Activated naive CD4-positive, alpha-beta T cell treated with Interleukin-2 at 50 U/mL for 16 hours (primary cell): ENCODE results near the gene ADRB2.

Experiments
- DNase-seq: peaks from one replicate; pipeline ENCODE4 v3.0.0-alpha.2; 2020

ADRB2 gene

DNA sequence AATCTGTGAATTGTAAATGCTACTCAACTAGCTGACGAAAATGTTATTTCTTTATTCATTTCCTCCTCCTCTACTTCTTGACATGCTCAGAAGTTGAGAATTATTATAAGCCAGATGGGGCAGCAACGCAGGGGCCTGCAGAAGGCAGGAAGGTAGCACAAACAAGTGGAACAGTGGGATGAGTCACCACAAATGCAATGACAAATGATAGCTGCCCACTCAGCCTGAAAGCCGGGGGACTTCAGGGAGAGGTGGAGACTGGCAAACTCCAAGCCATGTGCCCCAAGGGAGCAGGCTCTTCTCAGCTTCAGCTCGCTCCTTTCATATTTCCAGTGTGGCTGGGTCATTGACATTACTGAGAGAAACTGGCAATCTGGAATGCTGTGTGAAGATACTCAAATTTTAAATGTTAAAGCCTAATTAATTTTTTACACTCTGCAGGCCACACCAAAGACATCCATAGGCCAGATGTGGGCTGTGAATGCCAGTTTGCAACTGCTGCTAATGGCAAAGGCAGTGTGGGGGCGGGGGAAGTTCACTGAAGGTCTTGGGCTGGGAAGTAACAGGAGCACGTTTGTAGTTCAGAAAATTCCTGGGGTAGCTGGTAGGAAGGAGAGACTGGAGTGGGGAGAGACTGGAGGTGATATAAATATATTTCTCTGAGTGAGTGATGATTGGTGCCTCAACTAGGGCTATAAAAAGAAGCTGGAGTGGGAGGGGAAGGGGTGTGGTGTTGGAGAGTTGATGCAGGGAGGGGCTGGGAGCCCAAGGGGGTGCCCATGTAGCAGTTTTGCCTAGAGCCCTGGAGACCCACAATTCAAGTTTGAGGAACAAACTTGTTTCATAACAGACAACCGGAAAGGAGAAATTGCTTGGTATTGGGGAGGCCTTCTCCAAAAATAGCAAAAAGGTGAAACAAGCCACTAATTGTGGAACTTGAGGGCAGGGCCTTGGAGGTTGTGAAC is 20.8 kb upstream of the ADRB2 start:
- DNase-seq, result peak; percentile 43

DNA sequence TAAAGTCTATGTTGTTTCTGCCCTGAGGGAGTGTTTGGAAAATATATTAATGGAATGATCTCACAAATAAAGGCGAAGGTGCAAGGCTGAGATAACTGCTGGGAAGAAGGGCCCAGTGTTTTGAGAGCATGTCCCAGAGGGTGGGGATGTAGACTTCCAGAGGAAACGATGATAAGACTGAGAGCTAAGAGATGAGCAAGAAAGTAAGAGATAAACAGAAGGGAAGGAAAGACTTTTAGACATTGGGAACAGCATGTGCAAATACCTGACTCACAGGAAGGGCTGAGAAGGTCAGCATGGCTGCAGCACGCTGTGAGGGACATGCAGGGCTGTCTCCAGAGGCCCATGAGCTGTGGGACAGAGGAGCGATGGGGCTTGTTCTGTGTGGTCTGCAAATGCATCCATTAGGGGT is 19.9 kb upstream of the ADRB2 start:
- no peak for DNase-seq

DNA sequence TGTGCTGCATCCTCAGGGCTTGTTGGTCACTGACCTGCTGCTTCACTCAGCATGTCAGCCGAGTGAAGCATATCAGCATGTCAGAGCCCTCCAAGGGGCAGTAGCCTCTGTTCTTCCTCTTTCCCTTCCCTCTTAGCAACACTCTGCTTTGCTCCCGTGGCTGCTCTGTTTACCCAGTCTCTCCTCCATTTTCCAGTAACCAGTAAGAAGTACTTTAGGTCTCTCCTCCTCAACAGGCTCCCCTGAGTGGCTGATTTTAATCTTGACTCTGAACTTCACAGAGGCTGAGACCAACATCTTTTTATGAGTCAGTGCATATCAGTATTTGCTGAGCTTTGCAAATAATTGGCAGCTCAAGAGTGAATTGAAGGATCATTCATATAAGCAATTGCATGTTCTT is 18.6 kb upstream of the ADRB2 start:
- DNase-seq, result no peak

DNA sequence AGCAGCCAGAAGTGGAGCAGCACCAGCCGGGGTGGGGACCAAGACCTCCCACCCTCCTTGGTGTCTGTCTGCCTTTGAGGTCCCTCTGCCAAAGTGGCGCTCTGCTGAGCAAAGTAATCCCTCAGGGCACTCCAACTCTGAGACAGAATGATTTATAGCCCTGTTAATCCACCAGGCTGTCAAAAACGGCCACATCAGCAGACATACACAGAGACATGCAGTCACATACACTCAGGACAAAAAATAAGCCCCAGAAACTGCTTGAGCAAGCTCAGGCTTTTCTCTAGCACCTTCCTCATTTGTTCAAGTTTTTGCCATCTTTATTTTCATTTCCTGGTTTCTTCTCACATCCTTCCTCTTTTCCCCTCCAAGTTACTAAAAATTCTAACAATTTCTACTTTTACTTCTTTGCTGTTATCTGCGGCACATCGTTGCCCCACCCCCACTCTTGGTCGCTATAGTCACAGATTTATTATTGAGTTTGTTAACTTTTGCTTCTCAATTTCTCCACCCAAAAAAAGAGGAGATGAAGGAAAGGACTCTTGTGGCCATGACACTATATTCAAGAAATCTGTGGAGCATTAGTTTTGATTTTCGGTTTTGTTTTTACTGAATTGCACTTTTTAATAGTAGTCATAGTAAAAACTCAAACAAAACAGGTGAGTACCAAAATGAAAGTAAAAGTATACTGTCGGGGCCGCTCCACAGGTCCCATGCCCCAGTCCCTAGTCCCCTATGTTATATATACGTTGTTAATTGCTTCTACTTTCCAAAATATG is 17.4 kb upstream of the ADRB2 start:
- peak; percentile 55 for DNase-seq

DNA sequence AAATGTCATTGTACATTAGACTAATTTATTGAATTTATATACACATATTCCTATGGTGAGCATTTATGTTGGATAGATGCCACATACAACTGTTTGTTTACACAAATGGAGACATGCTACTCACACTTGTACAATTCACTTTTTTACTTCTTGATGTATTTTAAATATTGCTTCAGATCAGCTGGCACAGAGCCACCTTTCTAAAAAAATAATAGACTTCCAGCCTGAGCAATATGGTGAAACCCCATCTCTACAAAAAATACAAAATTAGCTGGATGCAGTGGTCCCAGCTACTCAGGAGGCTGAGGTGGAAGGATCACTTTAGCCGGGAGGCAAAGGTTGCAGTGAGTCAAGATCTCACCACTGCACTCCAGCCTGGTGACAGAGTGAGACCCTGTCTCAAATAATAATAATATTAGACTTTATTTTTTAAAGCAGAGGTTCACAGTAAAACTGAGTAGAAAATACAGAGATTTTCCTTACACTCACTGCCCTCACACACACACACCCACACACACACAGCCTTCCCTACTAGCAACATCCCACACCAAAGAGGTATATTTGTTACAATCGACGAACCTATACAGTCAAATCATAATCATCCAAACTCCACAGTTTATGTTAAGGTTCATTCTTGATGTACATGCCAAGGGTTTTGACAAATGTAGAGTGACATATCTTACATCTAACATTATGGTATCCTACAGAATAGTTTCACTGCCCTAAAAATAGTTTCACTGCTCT is 16.5 kb upstream of the ADRB2 start:
- no peak for DNase-seq

DNA sequence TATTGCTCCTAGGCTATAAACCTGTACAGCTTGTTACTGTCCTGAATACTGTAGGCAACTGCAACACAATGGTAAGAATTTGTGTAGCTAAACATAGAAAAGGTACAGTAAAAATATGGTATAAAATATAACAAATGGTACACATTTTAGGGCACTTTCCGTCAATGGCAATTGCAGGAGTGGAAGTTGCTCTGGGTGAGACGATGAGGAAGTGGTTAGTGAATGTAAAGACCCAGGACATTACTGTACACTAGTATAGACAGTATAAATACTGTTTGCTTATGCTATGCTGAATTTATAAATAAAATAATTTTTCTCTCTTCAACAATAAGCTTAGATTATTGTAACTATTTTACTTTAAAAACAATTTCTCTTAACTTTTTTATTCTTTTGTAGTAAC is 15.6 kb upstream of the ADRB2 start:
- no peak for DNase-seq

DNA sequence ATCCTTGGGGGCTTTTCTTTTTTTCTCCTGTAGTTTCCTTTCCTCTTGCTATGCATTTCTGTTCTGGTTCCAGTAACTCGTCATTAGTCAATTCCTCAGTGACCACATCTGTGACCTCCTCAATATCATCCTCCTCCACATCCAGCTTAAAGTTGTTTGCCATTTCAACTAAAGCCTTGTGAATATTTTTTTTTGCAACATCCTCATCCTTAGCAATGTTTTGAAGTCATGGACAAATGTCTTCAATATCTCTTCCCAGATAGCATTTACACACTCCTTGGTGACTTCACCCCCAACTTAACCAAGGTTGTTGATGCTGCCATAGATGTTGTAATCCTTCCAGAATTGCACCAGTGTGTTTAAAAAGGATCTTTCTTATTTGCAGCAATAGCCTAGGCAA is 14.7 kb upstream of the ADRB2 start:
- no peak for DNase-seq

DNA sequence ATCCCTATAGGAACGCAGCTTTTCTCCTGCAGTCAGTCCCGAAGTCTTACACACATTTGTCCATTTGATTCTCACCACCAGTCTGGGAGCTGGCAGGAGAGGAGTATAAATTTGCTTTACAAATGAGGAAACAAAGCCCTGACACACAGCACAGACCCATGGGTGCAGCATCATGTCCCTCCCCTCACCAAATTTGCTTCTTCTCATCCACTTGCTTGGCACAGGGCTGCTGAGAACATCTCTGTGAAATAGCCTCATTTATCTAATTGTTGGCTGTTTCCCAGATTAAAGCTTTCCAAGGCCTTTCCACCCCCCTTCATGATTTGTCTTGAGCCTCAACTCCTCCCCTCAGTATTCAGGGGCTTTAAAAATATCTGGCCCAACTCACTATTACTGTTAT is 11.3 kb upstream of the ADRB2 start:
- no peak for DNase-seq

DNA sequence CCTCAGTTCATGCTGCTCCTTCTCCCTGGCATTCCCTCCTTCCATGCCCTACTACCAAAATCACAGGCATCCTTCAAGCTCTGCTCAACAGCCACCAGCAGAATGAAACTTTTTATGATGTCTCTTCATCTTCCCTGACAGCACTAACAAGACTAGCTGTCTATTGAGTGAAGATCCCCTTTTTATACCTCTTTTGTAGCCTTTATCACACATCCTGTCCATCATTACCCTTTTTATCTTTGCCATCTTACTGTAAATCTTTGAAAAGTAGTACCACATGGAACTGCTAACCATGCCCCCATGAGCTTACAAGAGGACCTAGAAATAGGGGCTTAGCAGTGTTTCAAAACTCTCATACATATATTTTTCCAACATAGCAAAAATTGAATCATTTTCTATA is 10.8 kb upstream of the ADRB2 start:
- no peak for DNase-seq

DNA sequence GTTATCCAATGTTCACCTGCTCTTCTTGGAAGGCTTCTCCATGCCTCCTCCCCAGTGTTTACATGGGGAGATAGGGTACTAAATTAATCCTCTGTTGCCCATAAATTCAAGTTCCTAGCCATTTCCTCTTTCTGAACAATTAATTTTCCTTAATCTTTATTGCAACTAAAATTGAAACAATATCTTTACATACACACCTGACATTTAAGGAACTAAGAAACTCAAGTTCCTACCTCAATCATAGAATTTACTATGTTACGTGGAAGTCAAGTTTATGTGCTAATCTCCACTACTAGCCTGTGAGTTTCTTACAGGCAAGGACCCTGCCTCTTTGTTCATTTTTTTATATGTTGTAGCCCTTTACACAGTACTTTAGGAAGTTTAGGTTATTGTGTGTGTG is 10.1 kb upstream of the ADRB2 start:
- no peak for DNase-seq

DNA sequence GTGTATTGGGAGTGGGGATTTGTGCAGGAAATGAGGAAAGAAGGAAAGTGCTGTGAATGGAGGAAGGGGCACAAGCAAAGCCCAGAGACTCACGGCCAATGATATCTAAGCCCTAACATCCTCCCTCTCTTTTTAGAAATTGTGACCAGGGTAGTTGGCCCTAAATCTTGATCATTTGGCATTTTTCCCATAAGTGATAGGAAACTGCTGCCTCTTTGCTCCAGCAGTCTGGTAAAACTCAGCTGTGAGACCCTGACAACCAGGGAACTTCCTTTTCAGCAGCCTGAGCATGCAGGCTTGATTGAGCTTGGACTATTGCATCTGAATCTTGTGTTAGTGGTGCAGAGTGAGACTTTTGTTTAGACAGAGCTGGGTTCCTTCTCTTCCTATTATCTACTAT is 9.6 kb upstream of the ADRB2 start:
- no peak for DNase-seq

DNA sequence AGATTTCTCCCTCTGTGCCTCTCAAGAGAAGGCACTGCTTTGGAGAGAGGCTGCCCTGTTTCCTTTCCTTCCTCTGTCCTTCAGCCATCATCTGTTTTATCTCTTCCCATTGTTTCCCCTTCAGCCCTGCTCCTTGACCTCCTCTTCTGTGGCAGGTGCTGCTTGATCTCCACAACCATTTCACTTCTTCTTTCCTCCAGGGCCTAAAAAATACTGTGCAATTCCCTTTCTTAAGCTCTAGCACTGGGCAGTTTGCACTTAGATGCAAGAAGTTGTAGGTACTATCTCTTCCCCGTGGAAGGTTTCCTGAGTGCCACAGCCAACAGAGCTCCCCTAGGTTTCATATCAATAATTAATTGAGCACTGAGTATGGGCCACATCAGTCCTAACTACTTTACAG is 8.8 kb upstream of the ADRB2 start:
- no peak for DNase-seq

DNA sequence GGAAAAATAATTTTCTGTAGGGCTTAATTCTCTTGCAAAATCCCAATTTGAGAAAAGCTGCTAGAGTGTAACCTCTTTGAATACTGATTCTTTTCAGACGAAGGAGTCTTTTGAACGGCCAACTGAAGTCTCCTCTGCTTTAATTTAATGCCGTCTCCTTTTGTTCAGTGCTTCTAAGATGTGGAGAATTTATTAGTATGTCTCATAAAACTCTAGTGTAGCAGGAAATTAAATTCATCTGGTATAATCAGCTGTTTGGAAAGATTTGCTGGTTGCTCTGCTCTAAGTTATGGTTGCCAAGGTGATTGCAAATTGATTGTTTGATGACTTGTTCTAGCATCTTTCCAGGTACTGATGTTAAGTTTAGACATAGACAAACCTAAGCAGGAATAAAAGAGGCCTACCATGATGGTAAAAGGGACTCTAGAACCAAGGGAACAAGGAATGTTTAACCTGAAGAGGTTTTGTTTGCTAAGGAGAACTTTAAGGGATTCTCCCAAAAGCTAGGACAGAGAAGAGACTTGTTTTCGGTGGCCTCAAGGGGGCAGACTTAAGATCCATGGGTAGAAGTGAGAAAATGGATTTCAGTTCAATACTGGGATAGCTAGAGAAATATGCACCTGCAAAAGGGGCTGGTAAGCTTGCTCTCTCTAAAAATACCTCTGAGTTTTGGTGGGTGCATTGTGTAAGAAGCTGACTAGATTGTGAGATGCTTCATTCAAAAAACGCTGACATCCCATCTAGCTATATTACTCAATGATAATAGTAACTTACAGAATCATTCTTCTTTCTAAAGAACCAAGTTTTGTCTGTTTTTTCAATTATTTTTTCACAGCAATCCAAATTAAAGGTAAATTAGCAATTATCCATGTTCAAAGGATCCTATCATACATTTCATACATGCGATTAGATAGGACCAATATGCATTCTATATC is 5.7 kb upstream of the ADRB2 start:
- DNase-seq, result no peak

DNA sequence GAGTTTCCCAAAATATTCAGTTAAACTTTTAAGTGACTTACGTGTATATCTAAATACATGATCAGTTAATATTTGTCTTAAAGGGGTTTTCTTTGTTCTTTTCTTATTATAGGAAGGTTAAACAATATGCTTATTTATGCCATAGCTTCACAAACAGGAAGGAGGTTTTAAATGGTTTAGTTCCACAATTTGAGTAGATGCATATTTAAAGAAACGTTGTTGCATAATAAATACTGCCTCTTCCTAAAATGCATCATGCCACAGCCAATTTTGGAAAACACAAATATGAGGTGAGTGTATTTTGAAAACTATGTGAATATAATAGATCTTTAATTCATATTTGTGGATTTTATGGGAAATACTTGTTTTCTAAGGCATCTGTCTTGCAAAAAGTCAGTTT is 2.5 kb upstream of the ADRB2 start:
- no peak for DNase-seq

DNA sequence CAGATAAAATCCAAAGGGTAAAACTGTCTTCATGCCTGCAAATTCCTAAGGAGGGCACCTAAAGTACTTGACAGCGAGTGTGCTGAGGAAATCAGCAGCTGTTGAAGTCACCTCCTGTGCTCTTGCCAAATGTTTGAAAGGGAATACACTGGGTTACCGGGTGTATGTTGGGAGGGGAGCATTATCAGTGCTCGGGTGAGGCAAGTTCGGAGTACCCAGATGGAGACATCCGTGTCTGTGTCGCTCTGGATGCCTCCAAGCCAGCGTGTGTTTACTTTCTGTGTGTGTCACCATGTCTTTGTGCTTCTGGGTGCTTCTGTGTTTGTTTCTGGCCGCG is 727 bp upstream of the ADRB2 start:
- DNase-seq, result no peak

DNA sequence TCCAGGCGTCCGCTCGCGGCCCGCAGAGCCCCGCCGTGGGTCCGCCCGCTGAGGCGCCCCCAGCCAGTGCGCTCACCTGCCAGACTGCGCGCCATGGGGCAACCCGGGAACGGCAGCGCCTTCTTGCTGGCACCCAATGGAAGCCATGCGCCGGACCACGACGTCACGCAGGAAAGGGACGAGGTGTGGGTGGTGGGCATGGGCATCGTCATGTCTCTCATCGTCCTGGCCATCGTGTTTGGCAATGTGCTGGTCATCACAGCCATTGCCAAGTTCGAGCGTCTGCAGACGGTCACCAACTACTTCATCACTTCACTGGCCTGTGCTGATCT is 294 bp downstream of the ADRB2 start:
- no peak for DNase-seq

DNA sequence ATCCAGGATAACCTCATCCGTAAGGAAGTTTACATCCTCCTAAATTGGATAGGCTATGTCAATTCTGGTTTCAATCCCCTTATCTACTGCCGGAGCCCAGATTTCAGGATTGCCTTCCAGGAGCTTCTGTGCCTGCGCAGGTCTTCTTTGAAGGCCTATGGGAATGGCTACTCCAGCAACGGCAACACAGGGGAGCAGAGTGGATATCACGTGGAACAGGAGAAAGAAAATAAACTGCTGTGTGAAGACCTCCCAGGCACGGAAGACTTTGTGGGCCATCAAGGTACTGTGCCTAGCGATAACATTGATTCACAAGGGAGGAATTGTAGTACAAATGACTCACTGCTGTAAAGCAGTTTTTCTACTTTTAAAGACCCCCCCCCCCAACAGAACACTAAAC is 1.3 kb downstream of the ADRB2 start:
- no peak for DNase-seq

DNA sequence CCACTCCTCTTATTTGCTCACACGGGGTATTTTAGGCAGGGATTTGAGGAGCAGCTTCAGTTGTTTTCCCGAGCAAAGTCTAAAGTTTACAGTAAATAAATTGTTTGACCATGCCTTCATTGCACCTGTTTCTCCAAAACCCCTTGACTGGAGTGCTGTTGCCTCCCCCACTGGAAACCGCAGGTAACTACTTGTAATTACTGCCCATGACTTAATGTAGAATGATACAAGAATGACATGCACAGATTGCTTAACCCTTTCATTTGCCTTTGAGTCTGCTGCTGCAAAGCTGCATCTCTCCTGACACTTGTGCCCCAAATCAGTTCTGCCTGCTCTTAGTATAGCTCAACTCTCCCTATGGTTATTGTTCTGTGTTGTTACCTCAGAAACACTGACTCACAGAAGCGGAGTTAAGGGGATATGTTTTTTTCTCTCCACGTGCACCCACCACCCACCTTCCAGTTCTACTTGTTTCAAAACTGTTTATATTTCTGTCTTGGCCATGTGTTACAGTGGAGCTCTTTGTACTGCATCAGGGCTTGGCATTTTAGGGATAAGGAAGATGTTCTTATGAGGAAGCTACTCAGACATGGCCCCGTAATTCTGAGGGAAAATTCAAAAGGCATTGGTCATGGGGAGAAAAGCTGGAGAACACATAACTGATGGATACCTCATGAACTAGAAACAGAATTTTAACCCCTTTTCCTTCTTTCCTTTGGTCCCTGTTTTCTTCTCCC is 2.3 kb downstream of the ADRB2 start:
- no peak for DNase-seq

DNA sequence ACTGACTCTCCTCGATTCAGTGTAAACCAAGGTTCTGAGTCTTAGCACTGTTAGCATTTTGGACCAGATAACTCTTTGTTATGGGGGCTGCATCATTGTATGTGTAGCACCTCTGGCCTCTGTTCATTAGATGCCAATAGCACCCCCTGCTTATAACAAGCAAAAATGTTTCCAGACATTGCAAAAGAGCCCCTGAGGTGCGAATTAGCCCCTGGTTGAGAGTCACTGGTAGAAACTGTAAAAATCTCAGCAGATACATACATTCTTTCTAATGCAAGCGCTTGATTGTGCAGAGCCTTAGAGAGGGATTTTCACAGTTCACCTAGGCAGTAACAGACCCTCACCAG is 2.8 kb downstream of the ADRB2 start:
- no peak for DNase-seq

DNA sequence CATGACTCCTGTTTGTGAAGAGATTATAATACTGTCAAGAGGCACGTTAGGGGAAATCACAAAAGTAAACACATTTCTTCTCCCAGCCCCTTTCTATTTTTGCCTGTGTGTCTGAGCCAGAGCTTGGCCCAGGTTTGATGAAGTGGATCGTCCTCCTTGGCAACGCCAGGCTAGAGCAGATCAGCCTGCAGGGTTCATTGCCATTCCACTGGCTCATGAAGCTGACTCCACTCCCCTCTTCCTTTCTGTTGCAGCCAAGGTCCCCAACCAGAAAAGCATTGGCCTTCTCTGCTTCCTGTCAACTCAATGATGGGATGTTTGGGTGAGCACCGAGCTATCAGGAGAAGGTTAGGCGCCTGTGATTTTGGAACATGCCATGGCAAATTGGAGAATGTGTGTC is 3.3 kb downstream of the ADRB2 start:
- DNase-seq, result no peak

DNA sequence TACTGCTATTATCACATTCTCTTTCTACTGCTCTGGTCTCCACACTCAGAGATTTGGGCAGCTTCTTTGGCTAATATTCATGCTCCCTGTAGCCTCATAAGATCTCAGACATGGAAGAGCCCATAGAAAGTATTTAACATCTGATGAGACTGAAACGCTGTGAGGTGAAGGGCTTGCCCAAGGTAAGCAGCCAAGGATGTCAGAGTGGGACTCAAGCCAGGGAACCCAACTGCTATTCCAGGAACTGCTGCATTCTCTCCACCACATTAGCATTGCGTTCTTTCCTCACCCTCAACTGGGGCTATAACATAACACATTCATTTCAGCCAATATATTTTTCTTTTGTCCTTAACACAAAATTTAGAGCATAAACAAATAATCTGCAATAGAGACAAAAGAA is 3.8 kb downstream of the ADRB2 start:
- no peak for DNase-seq
